Measurements from ENCODE around the gene ZC3H7A. TPM values are rescaled to one million over a fixed set of nuclear protein-coding genes. Genes with fewer than 3 reads are reported as not detected.

The ZC3H7A gene
- total and polyA plus RNA-seq, 9 of the 15 experiments (the other 6 are each of a cell fraction or from before 2014, with no cell fraction given) = 19.8 to 49.1 (median 28.2) TPM

GRCh38 chr16:11806721-11807120 lies 9.7 kb upstream of the ZC3H7A start:
- POLR2A ChIA-PET = no interaction called here
- Histone ChIP-seq H3K4me2 (ENCODE audit: insufficient read depth, low read length) (no peak overlapping the region), H2AFZ (ENCODE audit: low read depth, low read length) (no peak overlapping the region), H3K36me3 (ENCODE audit: control insufficient read depth, insufficient read depth, low read length) (no peaks in the 10 kb centered on the region), H3K27me3 (ENCODE audit: control insufficient read depth in 2 of 2, insufficient read depth in 2 of 2, low read length in 2 of 2) (no peaks in the 10 kb centered on the region; a peak in 1 of 5 replicates), H3K9me3 (replicated peaks; ENCODE audit: control insufficient read depth, insufficient read depth, low read depth, low read length) (no peaks in the 10 kb centered on the region), H3K27ac (ENCODE audit: extremely low read depth, low read depth, low read length) (no peak overlapping the region), H3K9me1 (ENCODE audit: control insufficient read depth, insufficient read depth, low read length) (no peaks in the 10 kb centered on the region), H3K4me3 (no peak overlapping the region), H3K4me1 (replicated peaks in 1 of 2; ENCODE audit: control insufficient read depth in 2 of 2, insufficient read depth in 2 of 2, low read length in 2 of 2) (peaks cover under 1 to 3% of the 10 kb centered on the region in 2 experiments; a peak in 3 of 5 replicates), H4K20me1 (replicated peaks; ENCODE audit: control insufficient read depth, insufficient read depth, low read length) (no peaks in the 10 kb centered on the region), H3K79me2 (ENCODE audit: control insufficient read depth, insufficient read depth, low read length) (no peaks in the 10 kb centered on the region), H3K9ac (ENCODE audit: insufficient read depth in 1 of 2, low read depth in 2 of 2, low read length in 2 of 2) (no peak overlapping the region)
- in situ Hi-C loops (cut with MboI) (loop anchor here (10.0 kb wide), 1 partner anchor 272 kb away; no protein-coding TSS in a partner anchor), intact Hi-C loops (cut with micrococcal nuclease) (no loop called here)
- ATAC-seq (no peak), FAIRE-seq (no peak), DNase-seq (ENCODE audit: extremely low read depth in 1 of 4, low spot score in 3 of 4) (no peak)
- TF ChIP-seq ELF4 (CRISPR knock-in tag; IDR thresholded peaks at IDR 0.05) (no peak), KDM2B (CRISPR knock-in tag; IDR thresholded peaks at IDR 0.05) (no peak), NFYB (IDR thresholded peaks at IDR 0.05; ENCODE audit: extremely low read depth, insufficient read length) (no peak), ZNF512 (tag; IDR thresholded peaks at IDR 0.05) (no peak), SP2 (IDR thresholded peaks at IDR 0.05; ENCODE audit: extremely low read depth, low read depth, low read length, poor library complexity, severe bottlenecking) (no peak), GTF2F1 (IDR thresholded peaks at IDR 0.05; ENCODE audit: low read depth, low read length) (no peak), WHSC1 (IDR thresholded peaks at IDR 0.05; ENCODE audit: low read length) (no peak), KDM1A (IDR thresholded peaks at IDR 0.05) (no peak), U2AF2 (optimal IDR thresholded peaks at IDR 0.05; ENCODE audit: low read depth, low read length) (no peak), PHB (CRISPR knock-in tag; IDR thresholded peaks at IDR 0.05) (no peak), U2AF1 (optimal IDR thresholded peaks at IDR 0.05; ENCODE audit: low read depth, low read length) (no peak), HMG20A (CRISPR knock-in tag; conservative IDR thresholded peaks at IDR 0.05) (no peak), CCNT2 (IDR thresholded peaks at IDR 0.05; ENCODE audit: borderline replicate concordance, extremely low read depth, insufficient read length, low read depth, low read length) (no peak)
- CTCF ChIA-PET (ENCODE audit: low intra/inter-chr PET ratio) = interaction anchor here (0.6 kb wide), 1 partner anchor 160 kb away, joined by 4 read pairs; no protein-coding TSS in a partner anchor
- BruUV-seq (replicated peaks) = no TSS peak
- 67% methylated on average over 8 of the region's 8 CpGs for WGBS (ENCODE audit: insufficient coverage, low coverage, missing lambda C conversion rate)
